ENCODE results near the gene RPA1. TPM values are rescaled to one million over a fixed set of nuclear protein-coding genes. Genes with fewer than 3 reads are reported as not detected.

The RPA1 gene
- total RNA-seq, 1 experiment from 2014 or later = 49.4 TPM

DNA sequence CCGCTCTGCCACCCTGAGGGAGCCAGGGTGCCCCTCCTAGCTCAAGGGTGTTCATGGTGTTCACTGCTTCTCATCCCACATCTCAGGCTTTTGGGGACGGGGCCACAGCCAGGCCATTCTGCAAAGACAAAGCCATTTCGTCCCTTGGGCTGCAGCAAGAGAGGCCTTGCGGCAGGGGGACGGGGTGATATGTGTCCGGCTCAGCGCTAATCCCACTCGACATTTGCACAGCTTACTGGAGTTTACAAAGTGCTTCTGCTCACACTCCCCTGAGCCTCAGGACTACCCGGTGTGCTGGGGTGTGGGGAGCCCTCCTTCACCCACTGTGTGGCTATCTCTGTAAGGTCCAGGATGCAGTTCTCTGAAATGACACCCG lies 111.0 kb downstream of the RPA1 start:
- Histone ChIP-seq H3K36me3 (no peaks in the 10 kb centered on the region), H3K9me3 (no peaks in the 10 kb centered on the region), H3K4me3 (no peak overlapping the region), H3K27me3 (no peaks in the 10 kb centered on the region)
- DNase-seq = no peak

DNA sequence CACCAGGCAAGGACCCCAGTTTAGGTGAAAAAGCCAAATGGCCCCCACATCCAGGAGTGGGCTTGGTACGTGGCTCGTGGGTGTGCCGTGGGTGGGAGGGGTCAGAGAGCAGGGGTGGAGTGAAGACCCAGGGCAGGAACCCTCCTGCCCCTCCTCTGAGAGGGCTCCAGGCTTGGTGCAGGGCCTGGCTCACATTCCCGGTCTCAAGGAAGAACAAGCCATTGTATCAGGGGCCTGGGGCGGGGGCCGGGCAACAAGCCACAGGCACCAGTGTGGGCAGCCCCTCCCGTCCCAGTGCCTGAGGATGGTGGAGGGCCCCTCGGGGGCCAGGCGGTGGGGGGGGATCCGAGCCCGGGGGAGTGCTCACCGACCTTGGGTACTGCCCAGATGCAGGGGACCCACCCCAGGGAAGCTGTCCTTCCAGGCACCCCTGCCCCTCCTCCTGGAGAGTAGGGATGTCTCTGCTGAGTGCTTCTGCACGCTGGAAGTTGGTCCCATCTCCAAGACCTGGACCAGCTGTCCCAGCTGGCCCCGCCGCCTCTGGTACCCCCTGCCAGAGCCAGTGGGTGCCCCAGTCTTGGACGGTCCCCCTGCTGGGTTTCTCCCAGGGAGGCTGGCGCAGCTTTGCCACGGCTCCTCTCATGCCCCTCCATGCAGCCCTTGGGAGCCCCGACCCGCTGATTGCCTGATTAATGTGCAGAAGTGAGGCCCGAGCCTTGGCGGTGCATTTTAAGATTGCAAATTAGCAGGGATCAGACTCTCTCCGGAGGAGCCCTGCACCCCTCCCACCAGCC lies 111.7 kb downstream of the RPA1 start:
- H3K9me3 ChIP-seq = no peaks in the 10 kb centered on the region
- no peaks in the 10 kb centered on the region for H3K36me3 ChIP-seq
- H3K4me3 ChIP-seq = no peak overlapping the region
- DNase-seq = no peak
- H3K27me3 ChIP-seq = no peaks in the 10 kb centered on the region

DNA sequence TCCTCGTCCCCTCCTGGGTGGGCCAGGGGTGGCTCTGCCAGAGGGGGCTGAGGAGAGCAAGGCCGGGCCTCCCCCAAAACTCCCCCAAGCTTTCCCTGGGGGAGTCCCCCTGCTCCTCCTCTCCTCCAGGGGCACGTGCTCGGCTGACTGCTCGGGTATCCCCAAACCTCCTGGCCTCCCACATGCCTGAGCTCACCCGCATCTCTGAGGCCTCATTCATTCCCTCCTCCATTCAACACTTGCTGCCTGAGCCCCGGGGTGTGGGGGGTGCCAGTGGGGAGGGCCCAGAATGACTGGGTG lies 112.2 kb downstream of the RPA1 start:
- no peaks in the 10 kb centered on the region for H3K27me3 ChIP-seq
- H3K4me3 ChIP-seq = no peak overlapping the region
- DNase-seq = no peak
- no peaks in the 10 kb centered on the region for H3K36me3 ChIP-seq
- H3K9me3 ChIP-seq = no peaks in the 10 kb centered on the region

- no peak overlapping the region for H3K4me3 ChIP-seq
- H3K27me3 ChIP-seq = no peaks in the 10 kb centered on the region
- no peak for DNase-seq
- H3K9me3 ChIP-seq = no peaks in the 10 kb centered on the region
- H3K36me3 ChIP-seq = no peaks in the 10 kb centered on the region
These were observed 113.0 kb downstream of the RPA1 start for GRCh38 chr17:1942666-1943435.

DNA sequence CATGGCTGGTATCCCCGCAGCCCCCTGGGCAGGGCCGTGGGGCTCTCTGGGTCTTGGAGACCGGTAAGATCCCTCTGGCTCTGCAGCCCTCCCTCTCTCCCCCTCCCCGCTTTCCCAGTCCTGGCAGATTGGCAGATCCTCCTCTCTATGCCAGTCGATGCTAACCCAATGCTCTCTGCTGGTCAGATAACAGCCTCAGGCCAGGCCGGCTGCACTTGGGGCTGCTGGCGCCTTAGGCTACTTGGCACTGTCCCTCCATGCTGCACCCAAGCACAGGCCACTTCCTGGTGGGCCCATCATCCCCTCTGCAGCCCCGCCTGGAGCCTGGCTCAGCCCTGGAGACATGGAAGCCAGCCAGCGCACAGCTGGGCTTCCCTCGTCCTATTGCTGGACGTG lies 113.6 kb downstream of the RPA1 start:
- H3K4me3 ChIP-seq = no peak overlapping the region
- no peaks in the 10 kb centered on the region for H3K9me3 ChIP-seq
- no peak for DNase-seq
- no peaks in the 10 kb centered on the region for H3K36me3 ChIP-seq
- no peaks in the 10 kb centered on the region for H3K27me3 ChIP-seq

- DNase-seq = no peak
These were observed 115.8 kb downstream of the RPA1 start for GRCh38 chr17:1945621-1946020.

GRCh38 chr17:1946021-1946932 lies 116.5 kb downstream of the RPA1 start:
- DNase-seq = no peak

More at GRCh38 chr17:1945621-1946020, 115.8 kb downstream of the RPA1 start:
- no peak overlapping the region for H3K4me3 ChIP-seq
- H3K9me3 ChIP-seq = no peaks in the 10 kb centered on the region
- no peaks in the 10 kb centered on the region for H3K27me3 ChIP-seq
- no peaks in the 10 kb centered on the region for H3K36me3 ChIP-seq

DNA sequence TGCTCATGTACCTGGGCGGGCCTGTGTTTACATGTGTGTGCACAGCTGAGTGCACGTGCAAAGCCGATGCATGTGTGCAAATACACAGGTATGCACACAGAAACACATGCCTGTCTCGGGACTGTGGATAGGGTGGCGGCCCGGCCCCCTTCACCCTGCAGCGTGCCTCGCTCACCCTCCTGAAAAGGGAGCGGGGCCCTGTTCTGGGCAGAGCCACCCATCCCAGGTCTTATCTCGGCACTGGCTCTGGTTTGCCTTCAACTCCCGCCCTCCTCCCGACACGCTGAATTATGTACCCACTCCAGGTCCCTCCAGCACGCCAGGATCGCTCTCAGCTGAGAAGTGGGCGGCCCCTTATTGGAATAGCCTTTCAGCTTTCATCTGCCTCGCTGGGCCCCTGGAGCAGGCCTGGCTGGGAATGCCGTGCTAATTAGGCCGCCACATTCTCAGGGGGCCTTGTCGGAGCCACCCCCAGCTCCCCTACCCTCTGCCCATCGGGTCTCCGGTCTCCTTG lies 117.5 kb downstream of the RPA1 start:
- H3K36me3 ChIP-seq = no peaks in the 10 kb centered on the region
- H3K27me3 ChIP-seq = no peaks in the 10 kb centered on the region
- H3K9me3 ChIP-seq = no peaks in the 10 kb centered on the region
- no peak overlapping the region for H3K4me3 ChIP-seq
- no peak for DNase-seq

More at GRCh38 chr17:1946021-1946932, 116.5 kb downstream of the RPA1 start:
- H3K27me3 ChIP-seq = no peaks in the 10 kb centered on the region
- H3K36me3 ChIP-seq = no peaks in the 10 kb centered on the region
- no peaks in the 10 kb centered on the region for H3K9me3 ChIP-seq
- no peak overlapping the region for H3K4me3 ChIP-seq

- Histone ChIP-seq H3K9me3 (no peaks in the 10 kb centered on the region), H3K4me3 (no peak overlapping the region), H3K36me3 (no peaks in the 10 kb centered on the region), H3K27me3 (no peaks in the 10 kb centered on the region)
- no peak for DNase-seq
These were observed 118.1 kb downstream of the RPA1 start for GRCh38 chr17:1947743-1948516.

DNA sequence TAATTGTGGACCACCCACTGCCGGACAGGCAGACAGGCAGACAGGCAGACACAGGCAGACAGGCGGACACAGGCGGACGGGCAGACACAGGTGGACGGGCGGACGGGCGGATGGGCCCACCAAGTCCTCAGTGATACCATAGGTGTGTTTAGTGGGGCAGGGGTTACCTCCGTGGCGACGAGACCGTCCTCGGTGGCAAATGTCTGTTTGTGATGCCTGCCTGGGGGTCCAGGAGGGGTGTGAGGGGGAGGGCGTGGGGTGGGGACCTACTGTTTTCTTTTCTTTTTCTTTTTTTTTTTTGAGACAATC lies 118.7 kb downstream of the RPA1 start:
- H3K4me3 ChIP-seq = no peak overlapping the region
- DNase-seq = no peak

More for the DNA sequence above, 118.7 kb downstream of the RPA1 start:
- Histone ChIP-seq H3K9me3 (no peaks in the 10 kb centered on the region), H3K36me3 (no peaks in the 10 kb centered on the region), H3K27me3 (no peaks in the 10 kb centered on the region)

Other genes starting within 250 kb of the RPA1 start
- 3.9 and 8.3 TPM in 2 replicates for gene SLC43A2, start 201.2 kb upstream of the RPA1 start, total RNA-seq (2014; rRNA removed; shearing (Covaris generic); ENCODE audit: low replicate concordance)
- gene SCARF1, start 184.3 kb upstream of the RPA1 start, total RNA-seq (2014; rRNA removed; shearing (Covaris generic); ENCODE audit: low replicate concordance) = not detected in 2 replicates
- 4.6 TPM in 1 of 2 replicates, not detected in the other for gene RILP, start 180.1 kb upstream of the RPA1 start, total RNA-seq (2014; rRNA removed; shearing (Covaris generic); ENCODE audit: low replicate concordance)
- 80.5 and 100 TPM in 2 replicates for gene PRPF8, start 145.1 kb upstream of the RPA1 start, total RNA-seq (2014; rRNA removed; shearing (Covaris generic); ENCODE audit: low replicate concordance)
- 0.37 and 0.59 TPM in 2 replicates for gene TLCD2, start 119.6 kb upstream of the RPA1 start, total RNA-seq (2014; rRNA removed; shearing (Covaris generic); ENCODE audit: low replicate concordance)
- gene WDR81, start 105.3 kb upstream of the RPA1 start, total RNA-seq (2014; rRNA removed; shearing (Covaris generic); ENCODE audit: low replicate concordance) = 7.2 and 20.3 TPM in 2 replicates
- not detected in 2 replicates for gene SERPINF2, start 87.1 kb upstream of the RPA1 start, total RNA-seq (2014; rRNA removed; shearing (Covaris generic); ENCODE audit: low replicate concordance)
- gene SERPINF1, start 67.9 kb upstream of the RPA1 start, total RNA-seq (2014; rRNA removed; shearing (Covaris generic); ENCODE audit: low replicate concordance) = 1.2 and 5.0 TPM in 2 replicates
- gene SMYD4, start 103 bp upstream of the RPA1 start, total RNA-seq (2014; rRNA removed; shearing (Covaris generic); ENCODE audit: low replicate concordance) = 6.3 and 9.6 TPM in 2 replicates
- gene RTN4RL1, start 195.3 kb downstream of the RPA1 start, total RNA-seq (2014; rRNA removed; shearing (Covaris generic); ENCODE audit: low replicate concordance) = 4.9 and 8.9 TPM in 2 replicates
- gene DPH1, start 200.1 kb downstream of the RPA1 start, total RNA-seq (2014; rRNA removed; shearing (Covaris generic); ENCODE audit: low replicate concordance) = 14.2 and 18.4 TPM in 2 replicates
- 36.6 and 51.8 TPM in 2 replicates for gene OVCA2, start 212.0 kb downstream of the RPA1 start, total RNA-seq (2014; rRNA removed; shearing (Covaris generic); ENCODE audit: low replicate concordance)
- 0.89 and 1.1 TPM in 2 replicates for gene HIC1, start 225.1 kb downstream of the RPA1 start, total RNA-seq (2014; rRNA removed; shearing (Covaris generic); ENCODE audit: low replicate concordance)